Measurements from ENCODE around the gene BANF2.

Gene BANF2

GRCh38 chr20:17668432-17668831, 31.3 kb upstream of the BANF2 start:
- no peak for DNase-seq (ENCODE audit: low spot score)
- CTCF ChIA-PET, result interaction anchor here (1.0 kb wide), 1 partner anchor 22 kb away, joined by 3 read pairs; no protein-coding TSS in a partner anchor
- no peak for TF ChIP-seq CTCF (conservative IDR thresholded peaks at IDR 0.05; ENCODE audit: low read depth)
- H3K27ac ChIP-seq, result no peak overlapping the region
- POLR2A ChIA-PET (ENCODE audit: low non-redundant PET), result interaction anchor here (0.6 kb wide), 1 partner anchor 128 kb away, joined by 3 read pairs; no protein-coding TSS in a partner anchor

- no peak overlapping the region for H3K27ac ChIP-seq
- no peak for TF ChIP-seq CTCF (conservative IDR thresholded peaks at IDR 0.05; ENCODE audit: low read depth)
- ChIA-PET CTCF (no interaction called here), POLR2A (ENCODE audit: low non-redundant PET) (interaction anchor here (0.6 kb wide), 1 partner anchor 129 kb away, joined by 3 read pairs; no protein-coding TSS in a partner anchor)
- DNase-seq (ENCODE audit: low spot score), result no peak
Measured at GRCh38 chr20:17669306-17669931, 30.3 kb upstream of the BANF2 start.

DNA sequence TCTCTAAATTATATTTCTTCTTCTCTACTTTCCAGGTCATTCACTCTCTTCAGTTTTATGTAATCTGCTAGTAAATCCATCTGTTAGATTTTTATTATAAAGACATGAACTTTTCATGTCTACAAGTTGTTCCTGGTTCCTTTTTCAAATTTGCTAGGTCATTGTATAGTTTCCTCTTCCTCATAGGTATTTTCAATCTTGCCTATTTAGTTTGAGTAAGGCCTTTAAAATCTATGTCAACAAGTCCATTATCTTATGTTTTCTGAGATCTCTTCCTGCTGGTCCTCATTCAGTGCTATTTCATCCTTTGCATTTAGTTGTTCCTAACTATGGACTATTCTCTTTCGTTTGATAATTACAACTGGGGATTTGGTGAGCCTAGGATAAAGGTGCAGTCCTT, 28.8 kb upstream of the BANF2 start:
- no peak for DNase-seq (ENCODE audit: low spot score)
- CTCF ChIA-PET, result no interaction called here
- no peak for TF ChIP-seq CTCF (conservative IDR thresholded peaks at IDR 0.05; ENCODE audit: low read depth)
- H3K27ac ChIP-seq, result no peak overlapping the region
- POLR2A ChIA-PET (ENCODE audit: low non-redundant PET), result no interaction called here

- POLR2A ChIA-PET (ENCODE audit: low non-redundant PET), result no interaction called here
- no peak for DNase-seq (ENCODE audit: low spot score)
- CTCF ChIA-PET, result interaction anchor here (0.6 kb wide), 1 partner anchor 226 kb away, joined by 3 read pairs; no protein-coding TSS in a partner anchor
- no peak overlapping the region for H3K27ac ChIP-seq
- no peak for TF ChIP-seq CTCF (conservative IDR thresholded peaks at IDR 0.05; ENCODE audit: low read depth)
Measured at GRCh38 chr20:17671565-17671964, 28.2 kb upstream of the BANF2 start.

- H3K27ac ChIP-seq, result no peak overlapping the region
- TF ChIP-seq CTCF (conservative IDR thresholded peaks at IDR 0.05; ENCODE audit: low read depth), result no peak
- no peak for DNase-seq (ENCODE audit: low spot score)
- CTCF ChIA-PET, result no interaction called here
- POLR2A ChIA-PET (ENCODE audit: low non-redundant PET), result no interaction called here
Measured at GRCh38 chr20:17673084-17673483, 26.7 kb upstream of the BANF2 start.

DNA sequence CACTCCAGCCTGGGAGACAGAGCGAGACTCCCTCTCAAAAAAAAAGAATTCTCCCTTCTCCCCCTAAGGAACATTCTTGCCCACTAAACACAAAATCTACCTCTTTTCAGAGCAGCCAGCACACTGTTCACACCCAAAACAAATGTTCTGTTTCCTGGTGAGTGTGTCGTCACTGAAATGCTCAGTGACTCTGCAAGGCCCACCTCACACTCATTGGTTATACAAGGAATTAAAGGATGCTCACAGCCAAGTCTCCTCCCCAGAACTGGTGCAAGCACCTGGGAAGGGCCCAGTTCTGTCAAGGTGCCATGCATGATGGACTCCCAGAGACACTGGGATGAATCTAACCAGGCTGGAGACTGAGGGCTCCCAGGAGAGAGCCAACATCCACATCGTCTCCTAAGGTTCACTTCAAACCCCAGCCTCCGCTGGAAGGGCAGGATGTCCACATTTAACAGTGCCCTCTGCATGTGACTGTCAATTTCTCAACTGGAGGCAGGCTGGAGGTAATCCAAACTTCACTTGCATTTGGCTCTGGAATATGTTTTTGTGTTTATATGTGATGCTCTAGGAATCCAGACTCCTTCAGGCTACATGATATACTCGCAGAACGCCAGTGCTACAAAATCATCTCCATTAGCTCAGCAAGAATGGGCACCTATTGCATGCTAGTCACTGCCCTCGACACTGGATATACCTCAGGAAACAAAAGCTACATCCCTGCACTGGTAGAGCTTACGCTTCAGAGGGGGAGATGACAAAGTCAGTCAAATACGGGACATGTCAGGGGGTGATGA, 24.8 kb upstream of the BANF2 start:
- ChIA-PET CTCF (no interaction called here), POLR2A (ENCODE audit: low non-redundant PET) (no interaction called here)
- DNase-seq (ENCODE audit: low spot score), result no peak
- H3K27ac ChIP-seq, result peak overlapping the region; percentile 31; the same call in 1 of the 2 replicates
- TF ChIP-seq CTCF (conservative IDR thresholded peaks at IDR 0.05; ENCODE audit: low read depth), result no peak
